Pons (tissue), 1 donor: Measurements from ENCODE around the gene RNU1-4.
"Not testable (repeated sequence)": the region's sequence is repeated elsewhere in the genome, so short reads cannot be mapped to it uniquely, and the experiment has no call there.

Source experiments
- DNase-seq: peaks from one replicate; pipeline ENCODE4 v3.0.0-alpha.2; 2016; ENCODE audit warnings: low spot score

Gene RNU1-4

GRCh38 chr1:16770139-16770759 is 29.9 kb downstream of the RNU1-4 start:
- not testable (repeated sequence) for DNase-seq

DNA sequence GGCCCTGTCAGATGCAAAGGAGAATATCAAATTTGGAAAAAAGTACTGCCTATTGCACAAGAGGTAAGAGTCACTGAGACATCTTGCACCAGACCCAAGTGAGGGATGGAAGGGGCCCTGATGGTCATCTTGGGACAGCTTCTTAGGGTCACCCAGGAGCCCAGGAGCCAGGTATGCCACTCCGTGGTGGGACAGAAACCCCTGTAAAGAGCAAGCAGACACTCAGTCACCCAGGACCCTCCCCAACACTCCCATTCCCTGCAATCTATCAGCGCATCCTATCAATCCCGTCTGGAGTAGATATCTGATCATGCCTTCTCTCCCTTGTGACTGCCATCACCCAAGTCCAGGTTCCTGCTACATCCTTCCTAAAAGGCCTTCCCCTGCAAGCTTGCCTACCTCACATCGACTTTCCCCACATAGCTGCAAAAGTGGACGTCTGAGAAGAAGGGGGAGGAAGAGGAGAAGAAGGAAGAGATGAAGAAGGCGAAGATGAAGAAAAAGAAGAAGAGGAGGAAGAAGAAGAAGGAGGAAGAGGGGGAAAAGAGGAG is 30.7 kb downstream of the RNU1-4 start:
- not testable (repeated sequence) for DNase-seq

DNA sequence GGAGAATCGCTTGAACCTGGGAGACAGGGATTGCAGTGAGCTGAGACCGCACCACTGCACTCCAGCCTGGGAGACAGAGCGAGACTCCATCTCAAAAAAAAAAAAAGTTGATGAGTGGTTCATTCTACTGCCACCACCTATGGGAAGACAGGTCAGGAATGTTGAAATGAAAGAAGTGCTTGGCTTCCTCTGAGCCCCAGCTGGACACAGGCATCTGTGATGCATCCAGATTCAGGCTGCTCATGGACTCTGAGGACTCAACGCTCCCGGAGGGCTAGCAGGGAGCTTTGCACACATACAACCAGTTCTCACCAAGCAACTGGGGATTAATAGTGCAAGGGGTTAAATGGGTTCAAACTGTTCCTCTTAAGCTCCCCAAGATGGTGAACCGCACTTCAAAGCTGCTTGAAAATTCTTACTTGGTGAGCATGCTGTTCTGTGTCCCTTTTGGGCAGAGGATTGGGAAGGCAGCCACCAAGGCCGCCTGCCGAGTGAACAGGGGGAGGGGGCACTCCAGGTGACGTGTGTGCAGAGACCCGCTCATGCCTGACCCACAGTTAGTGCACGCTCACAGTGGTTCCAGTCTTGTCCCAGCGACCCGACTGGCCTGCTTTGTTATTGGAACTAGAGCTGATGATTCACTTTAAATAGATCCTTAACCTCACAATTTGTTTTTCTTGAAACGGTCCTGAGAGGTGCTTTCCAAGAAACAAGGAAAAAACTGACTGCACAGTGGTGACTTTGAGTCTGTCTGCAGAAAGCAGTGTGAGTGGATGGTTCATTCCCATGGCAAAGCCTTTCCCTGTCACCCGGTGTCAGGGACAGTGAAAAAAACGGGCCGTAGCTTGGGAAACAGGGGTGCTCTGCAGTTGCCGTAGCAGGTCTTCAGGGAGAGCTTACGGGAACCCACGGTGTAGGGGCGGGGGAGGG is 32.2 kb downstream of the RNU1-4 start:
- not testable (repeated sequence) for DNase-seq

- DNase-seq = not testable (repeated sequence)
Observed at GRCh38 chr1:16773205-16773596, 32.9 kb downstream of the RNU1-4 start.

DNA sequence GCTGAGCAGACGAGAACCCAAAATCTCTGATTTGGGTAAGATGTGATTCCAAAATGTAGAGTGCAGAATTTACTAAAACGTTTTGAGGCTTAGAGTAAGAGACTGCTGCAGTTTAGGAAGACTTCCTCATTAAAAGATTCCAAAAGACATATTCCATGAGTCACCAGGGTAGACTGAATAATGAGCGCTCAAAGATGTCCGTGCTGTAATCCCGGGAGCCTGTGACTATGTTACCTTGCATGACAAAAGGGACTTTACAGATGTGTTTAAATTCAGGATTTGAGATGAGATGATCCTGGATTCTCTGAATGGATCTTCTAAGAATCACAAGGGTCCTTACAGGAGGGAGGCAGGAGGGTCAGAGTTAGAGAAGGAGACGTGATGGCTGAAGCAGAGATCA is 33.4 kb downstream of the RNU1-4 start:
- not testable (repeated sequence) for DNase-seq

GRCh38 chr1:16774773-16775172 is 34.5 kb downstream of the RNU1-4 start:
- not testable (repeated sequence) for DNase-seq

- not testable (repeated sequence) for DNase-seq
Observed at GRCh38 chr1:16775290-16775689, 35.0 kb downstream of the RNU1-4 start.

DNA sequence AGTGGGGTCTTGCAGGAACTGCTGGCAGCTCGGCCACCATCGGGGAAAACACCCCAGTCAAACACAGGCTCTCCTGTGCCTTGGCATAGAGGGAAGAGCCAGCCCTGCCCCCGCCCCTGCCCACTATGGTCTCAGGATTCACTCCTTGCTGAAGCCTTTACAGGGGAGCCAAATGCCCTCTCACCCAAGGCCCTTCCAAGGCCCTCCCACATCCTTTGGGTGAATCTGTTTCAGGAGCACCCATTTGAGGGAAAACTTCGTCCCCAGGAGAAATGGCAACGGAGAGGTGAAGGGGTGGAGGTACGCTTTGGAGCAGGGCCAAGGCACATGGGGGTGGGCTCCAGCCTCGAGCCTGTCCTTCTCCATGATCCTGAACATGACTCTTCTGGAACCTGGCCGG is 35.9 kb downstream of the RNU1-4 start:
- DNase-seq = not testable (repeated sequence)

- DNase-seq = not testable (repeated sequence)
Observed at GRCh38 chr1:16776835-16777234, 36.5 kb downstream of the RNU1-4 start.

DNA sequence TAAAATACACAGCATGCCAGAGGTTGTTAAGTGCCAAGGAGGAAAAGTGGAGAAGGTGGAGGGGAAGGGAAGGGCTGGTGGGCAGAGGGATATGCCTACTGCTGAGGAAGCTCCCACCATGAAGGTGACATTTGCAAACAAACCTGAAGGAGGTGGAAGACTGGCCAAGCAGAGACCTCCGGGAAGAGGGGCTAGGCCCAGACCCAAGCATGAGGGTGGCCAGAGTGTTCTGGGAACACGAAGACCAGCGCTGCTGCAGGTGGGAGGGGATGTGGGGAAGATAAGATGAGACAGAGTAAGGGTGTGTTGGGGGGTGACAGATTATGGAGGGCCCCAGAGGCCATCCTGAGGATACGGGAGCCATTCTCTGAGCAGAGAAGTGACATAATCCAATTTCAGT is 37.5 kb downstream of the RNU1-4 start:
- not testable (repeated sequence) for DNase-seq

- DNase-seq = not testable (repeated sequence)
Observed at GRCh38 chr1:16779525-16779924, 39.2 kb downstream of the RNU1-4 start.

- not testable (repeated sequence) for DNase-seq
Observed at GRCh38 chr1:16781033-16781432, 40.7 kb downstream of the RNU1-4 start.

DNA sequence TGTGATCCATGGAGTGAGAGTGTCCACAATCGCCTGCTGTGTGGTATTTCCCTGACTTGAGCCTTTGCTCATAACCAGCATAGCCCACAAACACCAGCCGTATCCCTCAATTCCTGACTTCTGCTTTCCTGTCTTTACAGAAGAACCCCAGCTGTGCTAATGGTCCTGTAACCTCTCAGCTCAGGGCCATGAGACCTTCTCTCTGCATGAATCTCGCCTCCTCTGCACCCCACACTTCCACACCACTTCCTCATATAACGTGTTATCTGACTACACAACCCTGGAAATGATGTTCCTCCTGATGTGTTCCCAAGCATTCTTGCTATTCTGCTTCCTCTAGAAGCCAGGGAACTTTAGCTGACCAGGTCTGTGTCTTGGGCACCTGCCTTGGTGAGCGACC is 41.3 kb downstream of the RNU1-4 start:
- not testable (repeated sequence) for DNase-seq

DNA sequence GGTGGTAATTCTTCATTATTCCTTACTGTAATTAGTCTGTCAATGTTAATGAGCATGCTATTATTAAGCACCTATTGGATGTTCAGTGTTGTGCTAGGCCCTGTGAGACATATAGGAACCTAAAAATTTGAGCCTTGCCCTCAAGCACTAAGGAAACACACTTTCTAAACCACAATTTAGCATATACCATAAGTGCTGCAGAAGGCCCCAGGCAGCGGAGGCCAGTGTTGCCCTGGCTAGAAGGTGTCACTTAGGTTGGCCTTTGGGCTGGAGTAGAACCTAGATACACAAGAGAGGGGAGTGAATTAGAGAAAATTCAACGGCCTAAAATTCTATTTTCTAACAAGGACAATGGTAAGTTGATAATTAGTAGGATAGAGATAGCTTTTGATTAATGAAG is 44.6 kb downstream of the RNU1-4 start:
- DNase-seq = not testable (repeated sequence)

GRCh38 chr1:16786362-16786761 is 46.0 kb downstream of the RNU1-4 start:
- DNase-seq = not testable (repeated sequence)

DNA sequence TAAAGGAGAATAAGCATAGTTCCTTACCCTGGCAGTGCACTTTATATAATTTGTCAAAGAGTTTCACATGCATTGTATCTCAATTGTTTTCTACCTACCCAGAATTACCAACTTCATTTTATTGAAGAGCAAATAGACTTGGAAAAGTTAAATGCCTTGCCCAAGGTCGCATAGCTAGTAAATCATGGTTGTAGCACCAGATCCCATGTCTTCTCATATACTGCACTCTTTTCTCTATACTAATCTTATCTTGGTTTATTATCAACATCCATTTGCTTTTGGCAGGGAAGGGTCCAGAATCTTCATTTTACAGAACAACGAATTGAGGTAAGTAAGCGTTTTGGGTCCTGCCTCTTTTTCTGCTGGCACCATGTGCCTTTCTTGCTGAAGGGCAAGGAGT is 46.9 kb downstream of the RNU1-4 start:
- not testable (repeated sequence) for DNase-seq

DNA sequence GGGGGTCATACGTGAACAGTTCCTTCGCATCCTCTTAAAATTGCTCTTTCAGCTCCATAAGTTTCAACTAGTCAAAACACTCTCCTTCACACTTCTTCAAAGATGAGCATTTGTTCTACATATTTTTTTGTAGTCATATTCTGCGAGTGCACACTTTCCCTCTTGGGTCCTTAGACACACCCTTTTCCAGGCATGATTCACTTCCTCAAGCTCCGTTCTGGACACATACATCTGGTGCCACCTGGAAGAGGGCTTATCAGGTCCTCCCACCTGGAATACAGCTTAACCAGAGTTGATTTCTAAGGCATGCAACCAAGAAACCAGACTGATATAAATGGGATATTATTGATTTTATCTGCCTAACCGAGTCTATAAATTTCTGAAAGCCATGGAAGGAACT is 47.4 kb downstream of the RNU1-4 start:
- DNase-seq = not testable (repeated sequence)
